H1 (cell line): ENCODE data around the gene APBA3. TPM values are rescaled to one million over a fixed set of nuclear protein-coding genes. Genes with fewer than 3 reads are reported as not detected.

Experiments
- CTCF ChIA-PET: fragments of 300-600 bp; sonication (Branson Sonifier 250); formaldehyde crosslinking; loops from one replicate; lab custom pipeline; 2021; ENCODE audit not compliant: partially characterized antibody; lab: Charles Lee
- POLR2A ChIA-PET: fragments of 300-600 bp; sonication (Branson Sonifier 250); formaldehyde crosslinking; loops from one replicate; lab custom pipeline; 2021; ENCODE audit warnings: inconsistent platforms; ENCODE audit not compliant: partially characterized antibody; lab: Charles Lee
- DNase-seq, 2 experiments: peaks; one replicate each; pipeline versions ENCODE4 v3.0.0 to v3.0.0-alpha.2; 2010 to 2022; ENCODE audit warnings: low spot score in 2 of 2, low read depth in 1 of 2, mixed read lengths in 1 of 2
- FAIRE-seq: peaks from 2 replicates; lab custom pipeline; 2011; peaks lifted over from hg19 to GRCh38; lab: Jason Lieb, UNC
- H2AFZ ChIP-seq: 2 replicates; pipeline ENCODE4 v1.8.1; 2012; ENCODE audit warnings: low read length, inconsistent platforms
- H2AK5ac ChIP-seq: 2 replicates; pipeline ENCODE4 v1.6.1; 2013; ENCODE audit warnings: low read depth, low read length
- H2BK120ac ChIP-seq: replicated peaks from 2 replicates; pipeline ENCODE3; 2013; ENCODE audit warnings: low read depth, low read length, inconsistent platforms
- H2BK12ac ChIP-seq: 2 replicates; pipeline ENCODE4 v1.6.1; 2013; ENCODE audit warnings: low read depth, low read length
- H2BK15ac ChIP-seq: 2 replicates; pipeline ENCODE4 v1.6.1; 2013; ENCODE audit warnings: low read length
- H2BK20ac ChIP-seq: 2 replicates; pipeline ENCODE4 v1.6.1; 2013; ENCODE audit warnings: low read length
- H2BK5ac ChIP-seq: 2 replicates; pipeline ENCODE4 v1.6.1; 2013; ENCODE audit warnings: low read depth, low read length
- H3K14ac ChIP-seq: 2 replicates; pipeline ENCODE4 v1.6.1; 2013; ENCODE audit warnings: inconsistent platforms; ENCODE audit not compliant: insufficient read length
- H3K18ac ChIP-seq: 2 replicates; pipeline ENCODE4 v1.6.1; 2013; ENCODE audit warnings: low read length; ENCODE audit errors: extremely low read depth
- H3K23ac ChIP-seq: 2 replicates; pipeline ENCODE4 v1.6.1; 2013; ENCODE audit warnings: inconsistent platforms; ENCODE audit not compliant: insufficient read length
- H3K23me2 ChIP-seq: 2 replicates; pipeline ENCODE4 v1.6.1; 2013; ENCODE audit warnings: low read depth, low read length
- H3K27ac ChIP-seq: 2 replicates; pipeline ENCODE4 v1.6.1; 2011; ENCODE audit warnings: low read depth, low read length, inconsistent platforms
- H3K27me3 ChIP-seq, 4 experiments: replicated peaks in 1 of 4; 1 replicate in 1 of 4; 2 replicates in 3 of 4; pipeline versions ENCODE4 v1.6.1 to v1.8.1; 2011 to 2013; ENCODE audit warnings: low read length in 3 of 4, mild to moderate bottlenecking in 3 of 4, inconsistent platforms in 2 of 4, mixed read lengths in 2 of 4, moderate library complexity in 1 of 4; ENCODE audit not compliant: control insufficient read depth in 3 of 4, insufficient read depth in 3 of 4; ENCODE audit errors: extremely low read depth in 1 of 4
- H3K36me3 ChIP-seq, 4 experiments: 2 replicates each; pipeline versions ENCODE4 v1.6.1 to v1.8.1; 2011 to 2013; ENCODE audit warnings: mild to moderate bottlenecking in 4 of 4, low read length in 3 of 4, moderate library complexity in 2 of 4, control low read depth in 1 of 4, inconsistent platforms in 1 of 4; ENCODE audit not compliant: insufficient read depth in 4 of 4, control insufficient read depth in 2 of 4
- H3K4ac ChIP-seq: replicated peaks from 2 replicates; pipeline ENCODE3; 2013; ENCODE audit warnings: low read length, low read depth, mixed read lengths, inconsistent platforms; ENCODE audit not compliant: insufficient read length
- H3K4me1 ChIP-seq, 4 experiments: replicated peaks in 1 of 4; 1 replicate in 1 of 4; 2 replicates in 3 of 4; pipeline versions ENCODE4 v1.6.1 to v1.8.1; 2011 to 2013; ENCODE audit warnings: low read length in 3 of 4, inconsistent platforms in 2 of 4, mixed read lengths in 1 of 4; ENCODE audit not compliant: insufficient read depth in 4 of 4, control insufficient read depth in 3 of 4
- H3K4me2 ChIP-seq, 2 experiments: 2 replicates each; pipeline versions ENCODE4 v1.6.1 to v1.8.1; 2011 to 2013; ENCODE audit warnings: low read depth in 2 of 2, low read length in 2 of 2, control low read depth in 1 of 2, inconsistent platforms in 1 of 2, mild to moderate bottlenecking in 1 of 2; ENCODE audit not compliant: insufficient read depth in 1 of 2
- H3K4me3 ChIP-seq, 4 experiments: fragments of 200-600, 300-600 bp in 1 of 4; sonication (generic), shearing (Covaris generic), sonication (Bioruptor Twin) in 1 of 4; 2 replicates each; pipeline versions ENCODE4 v1.5.1 to v1.8.1; 2011 to 2016; ENCODE audit warnings: low read length in 4 of 4, low read depth in 3 of 4, control low read depth in 2 of 4, inconsistent platforms in 2 of 4, mild to moderate bottlenecking in 2 of 4, mixed read lengths in 1 of 4, moderate library complexity in 1 of 4; ENCODE audit not compliant: insufficient read depth in 2 of 4; ENCODE audit errors: extremely low read depth in 1 of 4
- H3K56ac ChIP-seq: replicated peaks from 2 replicates; pipeline ENCODE3; 2013; ENCODE audit warnings: low read depth, mild to moderate bottlenecking, mixed read lengths, low read length, inconsistent platforms; ENCODE audit not compliant: insufficient read length
- H3K79me1 ChIP-seq: 2 replicates; pipeline ENCODE4 v1.6.1; 2013; ENCODE audit warnings: low read depth, low read length, control low read depth
- H3K79me2 ChIP-seq, 2 experiments: 2 replicates each; pipeline versions ENCODE4 v1.6.1 to v1.8.1; 2012 to 2013; ENCODE audit warnings: low read length in 2 of 2, mild to moderate bottlenecking in 2 of 2, inconsistent platforms in 1 of 2; ENCODE audit not compliant: insufficient read depth in 2 of 2, control insufficient read depth in 1 of 2
- H3K9ac ChIP-seq, 4 experiments: replicated peaks in 1 of 4; 1 replicate in 1 of 4; 2 replicates in 3 of 4; pipeline versions ENCODE4 v1.6.1 to v1.8.1; 2011 to 2013; ENCODE audit warnings: low read depth in 3 of 4, low read length in 3 of 4, control low read depth in 2 of 4, mild to moderate bottlenecking in 2 of 4, moderate library complexity in 2 of 4, inconsistent platforms in 1 of 4; ENCODE audit errors: extremely low read depth in 1 of 4
- H3K9me3 ChIP-seq, 2 experiments: 2 replicates each; pipeline versions ENCODE4 v1.6.1 to v1.8.1; 2012 to 2013; ENCODE audit warnings: mild to moderate bottlenecking in 2 of 2, moderate library complexity in 2 of 2, control low read depth in 1 of 2, inconsistent platforms in 1 of 2, low read depth in 1 of 2, low read length in 1 of 2, mixed read lengths in 1 of 2; ENCODE audit not compliant: insufficient read depth in 2 of 2
- H4K20me1 ChIP-seq, 2 experiments: replicated peaks in 1 of 2; 2 replicates each; pipeline versions ENCODE3 to v1.8.1; 2011 to 2013; ENCODE audit warnings: inconsistent platforms in 2 of 2, low read length in 2 of 2, mild to moderate bottlenecking in 1 of 2; ENCODE audit not compliant: insufficient read depth in 2 of 2, control insufficient read depth in 1 of 2
- H4K5ac ChIP-seq: 2 replicates; pipeline ENCODE4 v1.6.1; 2013; ENCODE audit warnings: low read length, low read depth, mixed read lengths, inconsistent platforms; ENCODE audit not compliant: insufficient read length
- H4K8ac ChIP-seq: 2 replicates; pipeline ENCODE4 v1.8.0; 2013; ENCODE audit warnings: mild to moderate bottlenecking, moderate library complexity, low read length, inconsistent platforms; ENCODE audit not compliant: insufficient read depth; ENCODE audit errors: extremely low read depth
- H4K91ac ChIP-seq: replicated peaks from 2 replicates; pipeline ENCODE3; 2013; ENCODE audit warnings: low read length, mixed read lengths, inconsistent platforms; ENCODE audit not compliant: insufficient read length
- BCL11A ChIP-seq, 2 experiments: IDR thresholded peaks; one replicate each; pipeline ENCODE4 v1.6.1; 2011; ENCODE audit warnings: low read depth in 2 of 2, low read length in 2 of 2, mild to moderate bottlenecking in 2 of 2
- JUN ChIP-seq: IDR thresholded peaks from 2 replicates; pipeline ENCODE4 v1.6.1; 2011; ENCODE audit warnings: low read depth, mild to moderate bottlenecking, improper control_type of control experiment, low read length
- KDM4A ChIP-seq: IDR thresholded peaks from one replicate; pipeline ENCODE4 v1.7.1; 2012; ENCODE audit warnings: low read depth, mild to moderate bottlenecking, moderate library complexity, low read length, inconsistent platforms; ENCODE audit not compliant: severe bottlenecking
- NANOG ChIP-seq: IDR thresholded peaks from 2 replicates; pipeline ENCODE4 v1.6.1; 2011; ENCODE audit warnings: low read length, low read depth, mild to moderate bottlenecking, inconsistent platforms; ENCODE audit not compliant: insufficient read depth, poor library complexity, severe bottlenecking
- WGBS, 2 experiments: shearing (Covaris generic) in 1 of 2; methylation state at CpG; one replicate each; pipeline versions ENCODE4 v1.1.6 to v1.1.7; 2013 to 2015; ENCODE audit warnings: low lambda C conversion rate in 2 of 2, mixed read lengths in 2 of 2, inconsistent platforms in 1 of 2, low coverage in 1 of 2, missing lambda C conversion rate in 1 of 2; ENCODE audit not compliant: insufficient replicate concordance in 2 of 2, insufficient coverage in 1 of 2, insufficient read length in 1 of 2; ENCODE audit errors: extremely low coverage in 1 of 2, missing lambda C conversion rate in 1 of 2; 5-methylcytosine and 5-hydroxymethylcytosine counted together
- polyA plus RNA-seq, 7 experiments: library from polyadenylated mRNA; depleted of rRNA in 3 of 7; stranded (reverse) in 5 of 7; unstranded in 2 of 7; fragments of >200 nt in 5 of 7; fragments of 200-250 nt in 2 of 7; gene quantifications; 1 replicate in 5 of 7; 2 replicates in 1 of 7; 4 replicates in 1 of 7; pipeline versions ENCODE4 v1.2.1 to v1.2.3, GENCODE V29; 2011 to 2013; ENCODE audit warnings: missing spikeins in 2 of 7, mixed read lengths in 2 of 7
- total RNA-seq: library from RNA; stranded (reverse); fragmentation: NEBNext Ultra II Directional; extraction: Animal tissue kit (Norgen Biotek cat#: 25700); gene quantifications from 2 replicates; pipeline ENCODE4 v1.2.1, GENCODE V29; 2021
- TF ChIP-seq, protein P1 (sequence below): IDR thresholded peaks from 2 replicates; pipeline ENCODE4 v1.6.1; 2012; ENCODE audit warnings: inconsistent platforms

APBA3 gene
- total and polyA plus RNA-seq, 2 of the 8 experiments (the other 6 are each of a cell fraction or from before 2014, with no cell fraction given), result 21.4 to 36.9 TPM

DNA sequence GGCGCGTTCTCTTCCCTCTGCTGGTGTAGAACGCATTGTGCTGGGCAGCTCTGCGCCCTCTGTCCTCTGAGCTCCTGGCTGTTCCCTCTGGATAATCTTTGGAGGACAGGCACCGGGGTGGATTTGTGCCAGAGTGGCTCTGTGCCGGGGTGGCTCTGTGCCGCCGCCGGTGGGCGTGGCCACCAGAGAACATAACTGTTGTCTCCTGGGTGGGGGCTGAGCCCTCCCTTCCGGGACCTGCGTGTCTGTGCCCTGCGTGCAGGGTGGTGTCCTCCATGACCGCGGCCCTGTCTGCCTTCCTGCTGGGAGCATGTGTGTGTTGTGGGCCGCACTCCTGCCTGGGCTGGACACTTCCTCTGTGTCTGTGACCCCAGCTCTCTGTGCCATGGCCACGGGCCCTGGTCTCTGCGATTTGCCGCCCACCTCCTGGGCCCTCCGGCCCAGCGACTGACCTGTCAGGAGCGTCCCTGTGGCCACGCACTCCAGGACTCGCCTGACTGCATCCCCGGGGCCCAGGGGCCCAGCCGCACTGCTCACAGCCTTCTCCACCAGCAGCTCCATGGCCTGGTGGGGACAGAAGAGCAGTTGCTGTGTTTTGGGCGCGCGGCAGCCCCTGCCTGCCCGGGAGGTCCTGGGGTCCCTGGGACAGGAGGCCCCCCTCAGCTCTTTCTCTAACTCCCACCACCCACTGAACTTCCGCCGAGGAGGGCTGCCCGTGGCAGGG lies 47.1 kb upstream of the APBA3 start:
- Histone ChIP-seq H4K8ac (peak overlapping the region; percentile 68; the same call in 1 of the 2 replicates), H3K36me3 (peaks cover 0 to 3% (median 0%) of the 10 kb centered on the region in 4 experiments; a peak in 1 of 8 replicates), H2AFZ (no peak overlapping the region), H4K5ac (no peak overlapping the region), H3K9ac (no peak overlapping the region), H3K4ac (no peak overlapping the region), H4K91ac (no peak overlapping the region), H3K9me3 (peaks cover 0 to 4% of the 10 kb centered on the region in 2 experiments; a peak in 1 of 4 replicates), H3K27me3 (no peaks in the 10 kb centered on the region), H2BK12ac (no peak overlapping the region), H2BK15ac (no peak overlapping the region), H3K4me1 (no peaks in the 10 kb centered on the region; a peak in 1 of 7 replicates), H3K79me2 (no peaks in the 10 kb centered on the region), H3K4me2 (no peak overlapping the region), H4K20me1 (peaks cover 0 to 9% of the 10 kb centered on the region in 2 experiments), H3K4me3 (no peak overlapping the region), H3K27ac (no peak overlapping the region), H2BK20ac (no peak overlapping the region), H3K79me1 (no peaks in the 10 kb centered on the region), H3K23me2 (peaks cover 3% of the 10 kb centered on the region; the same call in 1 of the 2 replicates), H3K23ac (no peak overlapping the region), H2BK5ac (no peak overlapping the region; the same call in 1 of the 2 replicates), H3K18ac (no peak overlapping the region), H2BK120ac (no peak overlapping the region), H2AK5ac (no peak overlapping the region), H3K56ac (no peak overlapping the region), H3K14ac (no peak overlapping the region)
- POLR2A ChIA-PET, result interaction anchor here (2.0 kb wide), 1 partner anchor 10 kb away, joined by 7 read pairs; no protein-coding TSS in a partner anchor
- TF ChIP-seq, protein P1, sequence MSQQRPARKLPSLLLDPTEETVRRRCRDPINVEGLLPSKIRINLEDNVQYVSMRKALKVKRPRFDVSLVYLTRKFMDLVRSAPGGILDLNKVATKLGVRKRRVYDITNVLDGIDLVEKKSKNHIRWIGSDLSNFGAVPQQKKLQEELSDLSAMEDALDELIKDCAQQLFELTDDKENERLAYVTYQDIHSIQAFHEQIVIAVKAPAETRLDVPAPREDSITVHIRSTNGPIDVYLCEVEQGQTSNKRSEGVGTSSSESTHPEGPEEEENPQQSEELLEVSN, result no peak
- TF ChIP-seq KDM4A (no peak), JUN (no peak), BCL11A (IDR thresholded peaks at IDR 0.05; ENCODE audit: low read depth in 2 of 2, low read length in 2 of 2) (no peak), NANOG (no peak)
- WGBS, 2 experiments, result 95% methylated on average over 27 of the region's 33 CpGs; no CpG with 5 or more reads in 1 of the 2 experiments
- CTCF ChIA-PET, result interaction anchor here (1.3 to 1.5 kb wide), 2 partner anchors 10 to 13 kb away, joined by 4 to 5 read pairs; no protein-coding TSS in a partner anchor
- FAIRE-seq, result no peak
- DNase-seq, result no peak
